RWPE2 (cell line): Measurements from ENCODE around the gene ELL.

Experiments used
- ATAC-seq: fragments of 200-7000 bp; cut with Tn5 transposase; 3 replicates; pipeline ENCODE4 v1.9.1; 2021; ENCODE audit warnings: low read depth
- DNase-seq: peaks from one replicate; pipeline ENCODE4 v3.0.0-alpha.2; 2020; ENCODE audit warnings: low spot score
- H3K27ac ChIP-seq: fragments of 450-650 bp; 2 replicates; pipeline ENCODE4 v1.5.1; 2017; ENCODE audit warnings: mild to moderate bottlenecking; ENCODE audit not compliant: poor library complexity, severe bottlenecking
- H3K27me3 ChIP-seq: fragments of 250-450 bp; sonication (Bioruptor Pico); 2 replicates; pipeline ENCODE4 v1.5.1; 2021; ENCODE audit warnings: mild to moderate bottlenecking, moderate library complexity; ENCODE audit not compliant: insufficient read depth, poor library complexity, severe bottlenecking
- H3K36me3 ChIP-seq: fragments of 250-450 bp; sonication (Bioruptor Pico); 2 replicates; pipeline ENCODE4 v1.5.1; 2020; ENCODE audit warnings: low read depth, mild to moderate bottlenecking, moderate library complexity
- H3K4me1 ChIP-seq: fragments of 250-450 bp; sonication (Bioruptor Pico); 2 replicates; pipeline ENCODE4 v1.5.1; 2021; ENCODE audit warnings: mild to moderate bottlenecking, moderate library complexity; ENCODE audit not compliant: insufficient read depth, poor library complexity, severe bottlenecking
- H3K4me3 ChIP-seq: fragments of 250-450 bp; sonication (Bioruptor Pico); 2 replicates; pipeline ENCODE4 v1.5.1; 2021; ENCODE audit warnings: mild to moderate bottlenecking, moderate library complexity; ENCODE audit not compliant: severe bottlenecking
- H3K9me3 ChIP-seq: fragments of 250-450 bp; sonication (Bioruptor Pico); 2 replicates; pipeline ENCODE4 v1.5.1; 2021; ENCODE audit warnings: mild to moderate bottlenecking, moderate library complexity; ENCODE audit not compliant: severe bottlenecking
- TF ChIP-seq, protein P1 (sequence below): fragments of 450-650 bp; IDR thresholded peaks from one replicate; pipeline ENCODE4 v1.5.1; 2017; ENCODE audit warnings: mild to moderate bottlenecking, moderate library complexity; ENCODE audit not compliant: poor library complexity, severe bottlenecking

ELL gene

DNA sequence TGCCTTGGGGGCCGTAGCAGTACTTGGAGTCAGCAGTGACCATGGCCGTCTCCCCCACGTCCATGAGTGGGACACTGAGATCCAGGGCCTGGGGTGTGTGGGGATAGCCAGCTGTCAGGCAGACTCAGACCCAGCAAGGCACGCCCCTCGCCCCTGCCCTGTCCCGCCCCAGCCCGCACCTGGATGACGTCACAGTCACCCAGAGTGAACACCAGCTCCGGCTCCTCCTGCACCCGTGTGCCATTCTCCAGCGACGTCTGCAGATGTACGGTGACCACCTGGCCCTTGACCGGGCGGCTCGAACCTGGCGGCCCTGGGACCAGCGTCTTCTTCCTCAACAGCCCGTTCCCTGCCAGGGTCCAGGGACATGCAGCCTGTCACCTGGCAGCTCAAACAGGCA, 17.5 kb upstream of the ELL start:
- no peak for ATAC-seq
- Histone ChIP-seq H3K4me1 (no peaks in the 10 kb centered on the region), H3K27ac (no peak overlapping the region), H3K4me3 (no peak overlapping the region), H3K9me3 (no peaks in the 10 kb centered on the region), H3K36me3 (peaks cover 50% of the 10 kb centered on the region), H3K27me3 (no peaks in the 10 kb centered on the region)
- TF ChIP-seq, protein P1, sequence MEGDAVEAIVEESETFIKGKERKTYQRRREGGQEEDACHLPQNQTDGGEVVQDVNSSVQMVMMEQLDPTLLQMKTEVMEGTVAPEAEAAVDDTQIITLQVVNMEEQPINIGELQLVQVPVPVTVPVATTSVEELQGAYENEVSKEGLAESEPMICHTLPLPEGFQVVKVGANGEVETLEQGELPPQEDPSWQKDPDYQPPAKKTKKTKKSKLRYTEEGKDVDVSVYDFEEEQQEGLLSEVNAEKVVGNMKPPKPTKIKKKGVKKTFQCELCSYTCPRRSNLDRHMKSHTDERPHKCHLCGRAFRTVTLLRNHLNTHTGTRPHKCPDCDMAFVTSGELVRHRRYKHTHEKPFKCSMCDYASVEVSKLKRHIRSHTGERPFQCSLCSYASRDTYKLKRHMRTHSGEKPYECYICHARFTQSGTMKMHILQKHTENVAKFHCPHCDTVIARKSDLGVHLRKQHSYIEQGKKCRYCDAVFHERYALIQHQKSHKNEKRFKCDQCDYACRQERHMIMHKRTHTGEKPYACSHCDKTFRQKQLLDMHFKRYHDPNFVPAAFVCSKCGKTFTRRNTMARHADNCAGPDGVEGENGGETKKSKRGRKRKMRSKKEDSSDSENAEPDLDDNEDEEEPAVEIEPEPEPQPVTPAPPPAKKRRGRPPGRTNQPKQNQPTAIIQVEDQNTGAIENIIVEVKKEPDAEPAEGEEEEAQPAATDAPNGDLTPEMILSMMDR = no peak
- no peak for DNase-seq

DNA sequence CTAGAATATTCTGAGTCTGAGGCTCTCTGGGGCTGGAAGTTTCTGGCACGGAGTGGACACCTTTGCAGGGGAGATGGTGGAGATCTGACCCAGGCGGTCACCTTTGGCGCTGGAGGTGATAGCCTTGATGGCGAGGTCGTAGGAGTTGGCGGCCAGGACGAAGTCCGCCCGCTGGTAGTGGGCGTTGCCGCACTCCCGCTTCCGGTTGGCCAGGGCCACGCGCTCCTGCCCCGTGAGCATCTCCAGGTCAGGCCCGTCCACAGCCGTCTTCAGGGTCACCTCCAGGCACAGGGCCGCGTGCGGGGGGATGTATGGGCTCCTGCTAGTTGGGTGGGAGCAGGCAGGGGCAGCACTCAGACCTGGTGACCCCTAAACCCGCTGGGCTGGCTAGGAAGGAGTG, 16.2 kb upstream of the ELL start:
- peaks cover 54% of the 10 kb centered on the region for H3K36me3 ChIP-seq
- H3K9me3 ChIP-seq = no peaks in the 10 kb centered on the region

DNA sequence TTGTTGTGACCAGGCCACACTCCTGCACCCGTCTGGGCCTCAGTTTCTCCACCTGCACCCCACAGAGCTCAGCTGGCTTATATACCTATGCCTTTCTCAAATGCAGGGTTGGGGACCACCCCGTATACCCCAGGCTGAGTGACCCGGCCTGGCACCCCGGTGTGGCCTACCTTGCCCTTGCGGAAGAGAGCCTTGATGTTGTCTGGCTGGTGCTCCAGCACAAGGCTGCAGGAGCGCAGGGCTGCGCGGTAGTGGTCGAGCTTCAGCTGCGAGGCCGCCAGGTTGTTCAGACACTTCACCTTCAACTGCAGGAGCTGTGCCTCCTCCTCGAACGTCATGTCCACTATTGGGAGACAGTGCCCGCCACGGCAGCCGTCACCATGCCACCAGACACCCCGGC, 15.6 kb upstream of the ELL start:
- TF ChIP-seq, protein P1 = no peak
- no peak overlapping the region for H3K27ac ChIP-seq
- peaks cover 61% of the 10 kb centered on the region for H3K36me3 ChIP-seq
- no peak for ATAC-seq
- no peaks in the 10 kb centered on the region for H3K9me3 ChIP-seq
- no peak for DNase-seq
- H3K4me3 ChIP-seq = no peak overlapping the region
- no peaks in the 10 kb centered on the region for H3K27me3 ChIP-seq
- no peaks in the 10 kb centered on the region for H3K4me1 ChIP-seq

More for the DNA sequence above, 16.2 kb upstream of the ELL start:
- Histone ChIP-seq H3K27me3 (no peaks in the 10 kb centered on the region), H3K4me1 (no peaks in the 10 kb centered on the region), H3K4me3 (no peak overlapping the region), H3K27ac (no peak overlapping the region)
- TF ChIP-seq, protein P1 = no peak
- ATAC-seq = no peak
- no peak for DNase-seq

DNA sequence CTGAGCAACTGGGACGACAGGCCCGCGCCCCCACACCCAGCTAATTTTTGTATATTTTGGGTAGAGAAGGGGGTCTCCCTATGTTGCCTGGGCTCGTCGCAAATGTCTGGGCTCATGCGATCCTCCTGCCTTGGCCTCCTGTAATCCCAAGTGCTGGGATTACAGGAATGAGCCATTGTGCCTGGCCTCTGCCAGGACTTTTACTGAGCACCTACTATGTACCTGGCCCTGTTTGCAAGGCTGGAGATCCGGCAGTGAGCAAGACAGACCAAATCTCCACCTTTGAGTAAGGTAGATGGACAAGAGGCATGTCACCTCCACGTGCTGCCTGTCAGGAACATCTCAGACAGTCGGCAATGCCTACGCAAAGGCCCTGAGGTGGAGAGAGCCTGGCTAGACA, 14.6 kb upstream of the ELL start:
- Histone ChIP-seq H3K4me1 (no peaks in the 10 kb centered on the region), H3K9me3 (no peaks in the 10 kb centered on the region), H3K4me3 (no peak overlapping the region), H3K27ac (no peak overlapping the region), H3K27me3 (no peaks in the 10 kb centered on the region), H3K36me3 (peaks cover 66% of the 10 kb centered on the region)
- ATAC-seq (no peak), DNase-seq (no peak)
- TF ChIP-seq, protein P1 = no peak

DNA sequence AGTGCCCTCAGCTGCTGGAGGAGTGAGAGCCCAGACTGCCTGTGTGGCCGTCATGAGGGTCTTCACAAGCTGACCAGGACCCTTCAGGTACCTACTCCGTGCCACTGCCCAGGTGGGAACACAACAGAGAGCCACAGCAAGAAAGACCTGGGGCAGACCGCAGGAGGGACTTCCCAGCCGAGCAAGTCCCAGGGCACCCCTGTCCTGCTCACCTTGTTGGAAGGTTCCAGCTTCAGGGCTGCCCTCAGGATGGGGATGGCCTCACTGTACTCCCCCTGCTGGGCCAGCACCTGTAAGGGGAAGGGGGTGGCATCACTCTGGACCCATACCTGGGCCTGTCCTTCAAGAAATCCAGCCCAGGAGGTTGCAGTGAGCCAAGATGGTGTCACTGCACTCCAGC, 11.2 kb upstream of the ELL start:
- Histone ChIP-seq H3K4me1 (no peaks in the 10 kb centered on the region), H3K36me3 (peaks cover 49% of the 10 kb centered on the region), H3K9me3 (no peaks in the 10 kb centered on the region), H3K27me3 (no peaks in the 10 kb centered on the region), H3K27ac (no peak overlapping the region), H3K4me3 (no peak overlapping the region)
- ATAC-seq (no peak), DNase-seq (peak; percentile 47)
- TF ChIP-seq, protein P1 = no peak
